ENCODE measurements around the gene RASSF6.

DNA sequence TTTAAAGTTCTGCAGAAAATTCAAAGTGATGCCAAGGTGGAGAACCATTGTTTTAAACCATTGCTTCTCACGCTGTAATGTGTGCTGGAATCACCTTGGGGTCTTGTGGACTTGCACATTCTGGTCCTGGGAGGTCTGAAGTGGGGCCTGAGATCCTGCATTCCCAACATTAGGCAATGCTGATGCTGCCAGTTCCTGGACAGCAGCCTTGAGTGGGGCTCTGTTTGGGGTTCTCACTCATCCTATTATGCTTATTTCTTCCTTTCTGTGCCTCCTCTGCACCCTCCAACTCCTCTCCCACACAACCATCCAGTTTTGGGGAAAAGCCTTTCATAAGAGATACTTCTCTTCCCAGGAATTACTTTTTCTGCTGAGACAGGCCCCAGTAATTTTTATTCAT, 44.2 kb upstream of the RASSF6 start:
- TF ChIP-seq ARNT (IDR thresholded peaks at IDR 0.05): no peak
- TF ChIP-seq TARDBP (IDR thresholded peaks at IDR 0.05): no peak
- no peak for TF ChIP-seq FOXM1 (IDR thresholded peaks at IDR 0.05; ENCODE audit: borderline replicate concordance)
- TF ChIP-seq BHLHE40 (IDR thresholded peaks at IDR 0.05; ENCODE audit: borderline replicate concordance): no peak
- TF ChIP-seq ZNF384 (IDR thresholded peaks at IDR 0.05): no peak
- no peak for TF ChIP-seq SP1 (IDR thresholded peaks at IDR 0.05)
- no peak for TF ChIP-seq ELF4 (IDR thresholded peaks at IDR 0.05)
- TF ChIP-seq CTBP1 (IDR thresholded peaks at IDR 0.05; ENCODE audit: borderline replicate concordance): no peak
